ENCODE data around the gene PPY.
"Not testable (repeated sequence)": the region's sequence is repeated elsewhere in the genome, so short reads cannot be mapped to it uniquely, and the experiment has no call there.

PPY gene

DNA sequence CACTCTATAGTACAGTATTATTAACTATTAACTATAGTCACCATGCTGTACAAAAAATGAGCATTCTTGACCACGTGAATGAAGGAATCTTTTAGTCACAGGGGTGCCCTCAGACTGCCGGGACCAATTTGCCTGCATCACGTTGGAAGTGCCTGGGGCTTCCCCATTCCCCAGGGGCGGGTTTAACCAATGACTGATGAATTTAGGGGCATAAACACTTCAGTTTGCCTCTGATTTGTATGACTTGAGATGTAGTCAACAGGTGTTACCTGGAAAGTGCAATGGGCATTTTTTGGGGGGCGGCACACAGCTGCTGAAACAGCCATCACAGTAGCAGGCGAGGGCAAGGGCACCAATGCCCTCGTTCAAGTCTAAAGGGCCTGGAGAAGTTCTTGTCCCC is 20.2 kb upstream of the PPY start:
- no peak for DNase-seq

- no peak for DNase-seq
Measured at GRCh38 chr17:43961954-43962353, 19.7 kb upstream of the PPY start.

DNA sequence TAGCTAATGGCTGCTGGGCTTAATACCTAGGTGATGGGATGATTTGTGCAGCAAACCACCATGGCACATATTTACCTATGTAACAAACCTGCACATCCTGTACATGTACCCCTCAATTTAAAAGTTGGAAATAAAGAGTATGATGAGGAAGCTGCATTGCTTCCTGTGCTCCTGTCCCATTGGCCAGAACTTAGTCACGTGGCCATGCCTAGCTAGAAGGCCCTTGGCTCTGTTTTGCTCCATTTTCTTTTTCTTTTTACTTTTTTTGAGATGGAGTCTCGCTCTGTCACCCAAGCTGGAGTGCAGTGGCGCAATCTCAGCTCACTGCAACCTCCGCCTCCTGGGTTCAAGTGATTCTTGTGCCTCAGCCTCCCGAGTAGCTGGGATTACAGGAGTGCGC is 19.0 kb upstream of the PPY start:
- DNase-seq, result not testable (repeated sequence)

- DNase-seq, result no peak
Measured at GRCh38 chr17:43958748-43959352, 16.6 kb upstream of the PPY start.

DNA sequence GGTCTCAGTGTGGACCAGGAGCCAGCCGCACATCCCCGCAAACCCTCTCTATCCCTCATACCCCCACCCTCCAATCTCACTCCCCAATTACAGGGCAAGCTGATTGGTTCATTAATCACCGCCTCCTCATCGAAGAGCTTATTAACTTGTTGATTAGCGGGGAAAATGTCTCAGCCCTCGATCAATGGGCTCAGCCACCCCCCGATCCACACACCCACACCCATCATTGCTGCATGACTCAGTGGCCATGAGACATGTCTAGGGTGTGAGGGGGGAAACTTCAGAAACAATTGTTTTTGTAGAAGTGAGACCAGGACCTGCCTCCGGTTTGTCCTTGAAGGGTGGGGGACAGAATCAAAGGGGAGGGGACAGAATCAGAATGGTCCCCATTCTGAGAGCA is 13.9 kb upstream of the PPY start:
- DNase-seq, result no peak

DNA sequence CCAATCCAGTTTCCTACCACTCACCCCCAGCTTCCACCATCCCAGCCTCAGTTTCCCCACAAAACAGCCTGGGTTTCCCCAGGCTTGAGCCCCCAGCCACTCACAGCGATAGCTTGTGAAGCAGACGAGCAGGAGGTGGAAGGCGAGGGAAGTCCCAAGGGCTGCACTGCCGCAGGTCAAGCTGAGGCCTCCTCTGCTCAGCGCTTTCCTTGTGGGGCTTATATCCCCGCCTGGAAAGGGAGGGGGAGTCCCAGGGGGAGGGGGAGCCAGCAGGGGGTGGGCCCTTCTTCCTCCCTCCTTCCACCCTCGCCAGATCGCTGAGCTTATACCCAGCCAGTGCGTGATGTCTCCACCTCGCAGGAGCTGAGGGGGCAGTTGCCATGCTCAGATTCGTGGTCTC is 11.5 kb upstream of the PPY start, which contains the start of gene PYY:
TSS of gene PYY (minus strand) at position 195 of the 400 bp plus-strand sequence. CDS start 457 bp downstream, outside the sequence.
- DNase-seq, result no peak

- no peak for DNase-seq
Measured at GRCh38 chr17:43952724-43953666, 10.7 kb upstream of the PPY start.

GRCh38 chr17:43952351-43952723 is 10.1 kb upstream of the PPY start:
- no peak for DNase-seq

- DNase-seq, result no peak
Measured at GRCh38 chr17:43951750-43952149, 9.5 kb upstream of the PPY start.

- DNase-seq, result no peak
Measured at GRCh38 chr17:43950554-43950953, 8.3 kb upstream of the PPY start.

GRCh38 chr17:43949781-43950180 is 7.5 kb upstream of the PPY start:
- no peak for DNase-seq

- no peak for DNase-seq
Measured at GRCh38 chr17:43946781-43947180, 4.5 kb upstream of the PPY start.

DNA sequence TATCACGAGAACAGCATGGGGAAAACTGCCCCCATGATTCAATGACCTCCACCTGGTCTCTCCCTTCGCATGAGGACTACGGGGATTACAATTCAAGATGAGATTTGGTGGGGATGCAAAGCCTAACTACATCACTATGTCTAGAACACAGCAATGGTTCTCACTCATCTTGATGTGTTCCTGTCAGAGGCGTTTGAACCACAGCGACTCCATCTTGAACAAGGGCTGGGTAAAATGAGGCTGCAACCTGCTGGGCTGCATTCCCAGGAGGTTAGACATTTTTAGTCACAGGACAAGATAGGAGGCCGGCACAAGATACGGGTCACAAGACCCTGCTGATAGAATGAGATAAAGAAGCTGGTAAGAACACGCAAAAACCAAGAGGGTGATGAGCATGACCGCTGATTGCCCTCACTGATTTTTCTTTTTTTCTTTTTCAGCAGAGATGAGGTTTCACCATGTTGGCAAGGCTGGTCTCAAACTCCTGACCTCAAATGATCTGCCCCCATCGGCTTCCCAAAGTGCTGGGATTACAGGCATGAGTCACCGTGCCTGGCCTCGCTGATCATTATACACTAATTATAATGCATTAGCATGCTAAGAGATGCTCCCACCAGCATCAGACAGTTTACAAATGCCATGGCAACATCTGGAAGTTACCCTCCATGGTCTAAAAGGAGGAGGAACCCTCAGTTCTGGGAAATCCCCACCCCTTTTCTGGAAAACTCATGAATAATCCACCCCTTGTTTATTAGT is 3.0 kb upstream of the PPY start:
- DNase-seq, result no peak

DNA sequence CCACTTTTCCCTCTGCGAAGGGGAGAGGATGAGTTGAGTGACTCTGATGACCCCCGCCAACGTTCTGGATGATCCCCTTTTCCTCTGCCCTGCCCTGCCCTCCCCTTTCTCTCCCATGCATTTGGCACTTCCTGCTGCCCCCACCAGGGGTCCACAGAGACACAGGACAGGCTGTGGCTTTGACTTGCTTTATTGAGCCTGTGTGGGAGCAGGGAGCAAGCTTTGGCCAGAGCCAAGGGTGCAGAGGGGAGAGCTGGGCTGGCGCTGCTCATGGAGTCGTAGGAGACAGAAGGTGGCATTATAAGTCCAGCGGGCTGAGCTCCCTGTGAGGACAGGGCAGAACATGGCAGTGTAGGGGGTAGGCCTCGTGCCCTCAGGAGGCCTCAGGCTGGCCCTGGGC is 1.6 kb downstream of the PPY start:
- DNase-seq, result peak; percentile 45 to 59

DNA sequence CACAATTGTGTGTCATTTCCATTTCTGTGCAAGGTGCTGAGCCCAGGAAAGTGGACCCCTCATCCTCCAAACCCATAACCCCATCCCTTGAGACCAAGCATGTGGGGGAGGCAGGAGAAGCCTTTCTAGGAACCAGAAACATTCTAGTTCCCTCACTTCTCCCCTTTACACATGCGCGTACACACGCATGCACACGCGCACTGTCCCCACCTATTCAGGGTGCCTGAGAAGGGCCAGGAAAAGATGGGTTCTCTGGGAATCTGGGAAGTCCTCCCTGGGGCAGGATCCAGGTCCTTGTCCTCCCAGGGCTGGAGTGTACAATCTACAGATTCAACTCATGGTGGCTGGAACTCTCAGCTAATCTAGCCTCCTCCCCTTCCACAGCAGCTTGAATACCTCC is 2.4 kb downstream of the PPY start:
- no peak for DNase-seq

DNA sequence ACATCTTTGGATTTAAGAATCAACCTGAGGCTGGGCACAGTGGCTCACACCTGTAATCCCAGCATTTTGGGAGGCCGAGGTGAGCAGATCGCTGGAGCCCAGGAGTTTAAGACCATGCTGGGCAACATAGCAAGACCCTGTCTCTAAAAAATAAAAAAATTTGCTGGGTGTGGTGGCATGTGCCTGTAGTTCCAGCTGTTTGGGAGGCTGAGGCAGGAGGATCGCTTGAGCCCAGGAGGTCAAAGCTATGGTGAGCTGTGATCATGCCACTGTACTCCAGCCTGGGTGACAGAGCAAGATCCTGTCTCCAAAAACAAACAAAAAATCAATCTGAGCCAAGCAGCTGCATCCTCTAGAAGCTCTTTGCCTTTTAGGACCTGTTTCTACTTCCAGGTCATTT is 2.8 kb downstream of the PPY start:
- DNase-seq, result not testable (repeated sequence)

- no peak for DNase-seq
Measured at GRCh38 chr17:43938838-43939182, 3.5 kb downstream of the PPY start.

GRCh38 chr17:43936434-43936833 is 5.8 kb downstream of the PPY start:
- DNase-seq, result no peak

GRCh38 chr17:43935926-43936261 is 6.4 kb downstream of the PPY start:
- DNase-seq, result no peak

GRCh38 chr17:43935204-43935925 is 6.9 kb downstream of the PPY start:
- no peak for DNase-seq

GRCh38 chr17:43932923-43933322 is 9.4 kb downstream of the PPY start:
- DNase-seq, result no peak

GRCh38 chr17:43932357-43932756 is 9.9 kb downstream of the PPY start:
- DNase-seq, result no peak

DNA sequence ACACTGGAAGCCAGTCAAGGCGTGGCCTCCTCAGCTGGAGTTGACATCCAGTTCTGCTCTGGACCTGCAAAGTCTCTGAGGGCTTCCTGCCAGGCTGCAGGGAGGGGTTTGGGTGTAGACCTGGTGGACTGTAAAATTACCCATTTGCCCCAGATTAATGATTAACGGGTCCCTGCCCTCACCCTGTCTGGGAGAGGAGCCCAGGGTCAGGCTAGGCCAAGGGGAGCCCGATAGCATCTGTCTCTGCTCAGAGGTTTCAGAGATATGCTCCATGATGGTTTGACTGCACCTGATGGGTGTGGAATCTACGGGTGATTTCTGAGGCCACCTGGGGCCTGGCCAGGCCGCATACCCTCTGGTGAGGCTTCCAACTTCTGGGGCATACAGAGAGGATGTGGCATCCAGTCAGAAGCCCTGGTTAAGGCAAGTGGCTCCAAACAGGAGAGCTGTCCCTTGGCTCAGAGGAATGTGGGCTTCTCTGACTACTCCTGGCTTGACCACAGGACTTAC is 11.2 kb downstream of the PPY start:
- no peak for DNase-seq

All from activated T-cell treated with anti-CD3 and anti-CD28 coated beads, Interleukin-2, amount 50 U/mL, for 48 hours (primary cell).